Kidney epithelial cell (primary cell): Measurements from ENCODE around the gene FBXO2. TPM values are rescaled to one million over a fixed set of nuclear protein-coding genes. Genes with fewer than 3 reads are reported as not detected.

Experiments
- DNase-seq: peaks from one replicate; pipeline ENCODE4 v3.0.0-alpha.2; 2010; ENCODE audit warnings: low read depth
- H3K27me3 ChIP-seq: 2 replicates; pipeline ENCODE4 v1.6.0; 2011; ENCODE audit warnings: low read length; ENCODE audit not compliant: control insufficient read depth, insufficient read depth
- H3K36me3 ChIP-seq: 2 replicates; pipeline ENCODE4 v1.5.1; 2011; ENCODE audit warnings: low read length; ENCODE audit not compliant: control insufficient read depth, insufficient read depth
- H3K4me3 ChIP-seq: 2 replicates; pipeline ENCODE4 v1.5.1; 2011; ENCODE audit warnings: low read depth, mild to moderate bottlenecking, control low read depth, low read length
- CTCF ChIP-seq: IDR thresholded peaks from 2 replicates; pipeline ENCODE4 v1.5.1; 2011; ENCODE audit warnings: mild to moderate bottlenecking, moderate library complexity, low read length, control low read depth, inconsistent platforms; ENCODE audit not compliant: insufficient read depth, poor library complexity, severe bottlenecking
- total RNA-seq: library from RNA; depleted of rRNA; stranded (reverse); fragments of >200 nt; gene quantifications from 2 replicates; pipeline ENCODE4 v1.2.3, GENCODE V29; 2015

The FBXO2 gene
- total RNA-seq, 1 donor from 2014 or later, result 3.0 TPM

- Histone ChIP-seq H3K27me3 (peaks cover 17% of the 10 kb centered on the region), H3K4me3 (no peak overlapping the region), H3K36me3 (peaks cover 1% of the 10 kb centered on the region)
- DNase-seq, result no peak
- TF ChIP-seq CTCF, result no peak
Measured at GRCh38 chr1:11653101-11653860, 948 bp downstream of the FBXO2 start.

GRCh38 chr1:11652203-11652780 lies 1.9 kb downstream of the FBXO2 start:
- Histone ChIP-seq H3K4me3 (no peak overlapping the region), H3K36me3 (peaks cover 1% of the 10 kb centered on the region), H3K27me3 (peaks cover 17% of the 10 kb centered on the region)
- TF ChIP-seq CTCF, result no peak
- no peak for DNase-seq

GRCh38 chr1:11651017-11651416 lies 3.2 kb downstream of the FBXO2 start:
- no peak for DNase-seq
- TF ChIP-seq CTCF, result no peak
- Histone ChIP-seq H3K4me3 (no peak overlapping the region), H3K36me3 (no peaks in the 10 kb centered on the region), H3K27me3 (peaks cover 17% of the 10 kb centered on the region)

- Histone ChIP-seq H3K4me3 (no peak overlapping the region), H3K36me3 (no peaks in the 10 kb centered on the region), H3K27me3 (peaks cover 17% of the 10 kb centered on the region)
- peak; percentile 75 for TF ChIP-seq CTCF
- no peak for DNase-seq
Measured at GRCh38 chr1:11650331-11650991, 3.8 kb downstream of the FBXO2 start.

GRCh38 chr1:11649624-11650330 lies 4.5 kb downstream of the FBXO2 start:
- Histone ChIP-seq H3K27me3 (peaks cover 17% of the 10 kb centered on the region), H3K4me3 (no peak overlapping the region), H3K36me3 (no peaks in the 10 kb centered on the region)
- no peak for DNase-seq
- TF ChIP-seq CTCF, result no peak
